RPMI8226 (cell line): ENCODE measurements around the gene CEACAM6.
"Not testable (repeated sequence)": the region's sequence is repeated elsewhere in the genome, so short reads cannot be mapped to it uniquely, and the experiment has no call there.

ENCODE experiments used
- DNase-seq: peaks from one replicate; pipeline ENCODE4 v3.0.0-alpha.2; 2015

The CEACAM6 gene

GRCh38 chr19:41755328-41755913 lies at the start of gene CEACAM6:
Gene CEACAM6 (plus strand): TSS chr19:41755530. CDS start chr19:41755639, 109 bp downstream.
- DNase-seq, result no peak

DNA sequence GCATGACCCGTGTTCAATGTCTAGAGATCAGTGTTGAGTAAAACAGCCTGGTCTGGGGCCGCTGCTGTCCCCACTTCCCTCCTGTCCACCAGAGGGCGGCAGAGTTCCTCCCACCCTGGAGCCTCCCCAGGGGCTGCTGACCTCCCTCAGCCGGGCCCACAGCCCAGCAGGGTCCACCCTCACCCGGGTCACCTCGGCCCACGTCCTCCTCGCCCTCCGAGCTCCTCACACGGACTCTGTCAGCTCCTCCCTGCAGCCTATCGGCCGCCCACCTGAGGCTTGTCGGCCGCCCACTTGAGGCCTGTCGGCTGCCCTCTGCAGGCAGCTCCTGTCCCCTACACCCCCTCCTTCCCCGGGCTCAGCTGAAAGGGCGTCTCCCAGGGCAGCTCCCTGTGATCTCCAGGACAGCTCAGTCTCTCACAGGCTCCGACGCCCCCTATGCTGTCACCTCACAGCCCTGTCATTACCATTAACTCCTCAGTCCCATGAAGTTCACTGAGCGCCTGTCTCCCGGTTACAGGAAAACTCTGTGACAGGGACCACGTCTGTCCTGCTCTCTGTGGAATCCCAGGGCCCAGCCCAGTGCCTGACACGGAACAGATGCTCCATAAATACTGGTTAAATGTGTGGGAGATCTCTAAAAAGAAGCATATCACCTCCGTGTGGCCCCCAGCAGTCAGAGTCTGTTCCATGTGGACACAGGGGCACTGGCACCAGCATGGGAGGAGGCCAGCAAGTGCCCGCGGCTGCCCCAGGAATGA lies 48.4 kb upstream of the CEACAM6 start:
- DNase-seq, result peak; percentile 64

GRCh38 chr19:41707502-41707812 lies 47.9 kb upstream of the CEACAM6 start:
- DNase-seq, result no peak

- no peak for DNase-seq
Measured at GRCh38 chr19:41707871-41708371, 47.4 kb upstream of the CEACAM6 start.

- DNase-seq, result peak; percentile 5
Measured at GRCh38 chr19:41708481-41708880, 46.8 kb upstream of the CEACAM6 start, which contains the start of gene CEACAM5. Gene CEACAM5 (plus strand): TSS chr19:41708626. CDS start chr19:41708732, 106 bp downstream.

- DNase-seq, result not testable (repeated sequence)
Measured at GRCh38 chr19:41709516-41709915, 45.8 kb upstream of the CEACAM6 start.

DNA sequence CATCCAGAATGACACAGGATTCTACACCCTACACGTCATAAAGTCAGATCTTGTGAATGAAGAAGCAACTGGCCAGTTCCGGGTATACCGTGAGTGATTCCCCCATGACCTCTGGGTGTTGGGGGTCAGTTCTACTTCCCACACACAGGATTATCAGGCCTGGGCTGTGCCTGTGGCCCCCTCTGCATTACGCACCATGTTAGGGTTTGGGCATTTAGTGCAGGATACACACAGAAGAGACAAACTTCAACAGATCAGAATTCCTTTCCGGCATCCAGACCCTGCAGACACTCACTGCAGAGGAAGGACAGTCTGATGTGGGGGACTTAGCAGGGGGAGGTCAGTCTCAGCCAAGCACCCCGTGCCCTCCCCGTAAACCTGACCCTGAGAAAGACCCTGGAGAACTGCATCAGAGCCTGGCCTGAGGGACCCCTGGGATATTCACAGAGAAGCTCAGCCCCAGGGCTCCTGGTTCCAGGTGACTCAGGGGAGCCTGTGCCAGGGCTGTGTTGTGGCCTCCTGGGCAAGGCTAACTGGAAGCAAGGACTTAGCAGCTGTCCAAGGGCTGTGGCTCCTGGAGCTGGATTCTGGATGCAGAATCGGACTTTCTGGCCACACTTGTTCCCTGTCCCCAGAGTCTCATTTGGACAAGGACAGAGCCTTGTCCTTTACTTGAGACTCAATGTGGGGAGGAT lies 45.2 kb upstream of the CEACAM6 start:
- DNase-seq, result no peak

DNA sequence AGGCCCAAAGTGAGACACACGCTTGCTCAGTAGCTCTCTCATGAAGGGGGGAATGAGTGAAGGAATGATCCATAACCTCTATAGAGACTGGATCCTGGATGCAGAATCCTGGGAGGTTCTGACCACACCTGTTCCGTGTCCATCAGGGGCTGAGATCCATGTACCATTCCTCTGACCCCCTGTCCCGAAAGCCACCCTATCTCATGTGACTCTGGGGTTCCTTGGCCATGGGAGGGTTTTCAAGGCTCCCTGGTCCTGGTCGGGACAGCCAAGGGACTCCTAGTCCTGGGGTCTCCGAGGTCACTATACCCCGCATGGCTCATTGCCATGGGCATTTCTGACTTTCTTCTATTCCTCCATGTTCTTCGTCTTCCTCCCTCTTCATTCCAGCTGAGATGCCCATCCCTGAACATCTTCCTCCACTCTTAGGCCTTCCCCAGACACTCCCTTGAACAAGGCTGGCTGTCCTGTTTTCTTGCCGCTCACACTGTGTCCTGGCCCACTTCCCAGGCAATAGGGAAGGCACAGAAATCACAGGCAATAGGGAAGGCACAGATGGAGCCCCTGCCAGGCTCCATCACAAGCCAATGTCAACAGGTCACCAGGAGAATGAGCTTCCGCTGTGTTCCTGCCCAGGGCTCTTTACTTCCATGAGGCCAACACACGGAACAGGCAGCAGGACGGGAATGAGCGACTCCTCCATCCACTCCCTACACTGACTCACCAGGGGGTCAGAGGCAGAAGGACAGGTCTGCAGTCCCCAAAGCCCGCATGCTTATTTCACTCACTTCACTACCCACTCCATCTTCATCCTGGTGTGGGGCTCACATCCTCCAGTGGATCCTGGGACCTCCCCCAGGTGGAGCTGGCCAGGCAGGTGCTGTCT lies 43.7 kb upstream of the CEACAM6 start:
- DNase-seq, result no peak

DNA sequence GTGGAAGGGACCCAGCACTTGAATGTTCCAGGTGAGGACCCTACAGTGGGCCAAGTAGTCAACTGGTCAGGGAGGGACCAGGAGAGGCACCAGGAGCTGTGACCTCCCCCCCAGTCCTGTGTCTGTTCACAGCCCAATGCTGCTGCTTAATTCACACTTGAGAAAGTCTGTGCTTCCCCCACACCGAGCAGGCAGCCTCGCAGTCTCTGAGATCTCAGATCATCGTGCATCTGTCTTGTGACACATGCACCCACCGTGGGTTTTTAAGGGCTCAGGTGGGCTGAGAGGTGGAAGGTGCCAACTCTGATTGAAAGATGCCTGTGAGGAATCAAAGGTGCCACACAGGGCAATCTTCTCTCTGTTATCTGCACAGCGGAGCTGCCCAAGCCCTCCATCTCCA lies 40.7 kb upstream of the CEACAM6 start:
- DNase-seq, result no peak

GRCh38 chr19:41718761-41719160 lies 36.6 kb upstream of the CEACAM6 start:
- DNase-seq, result no peak

- no peak for DNase-seq
Measured at GRCh38 chr19:41720103-41720502, 35.2 kb upstream of the CEACAM6 start.

DNA sequence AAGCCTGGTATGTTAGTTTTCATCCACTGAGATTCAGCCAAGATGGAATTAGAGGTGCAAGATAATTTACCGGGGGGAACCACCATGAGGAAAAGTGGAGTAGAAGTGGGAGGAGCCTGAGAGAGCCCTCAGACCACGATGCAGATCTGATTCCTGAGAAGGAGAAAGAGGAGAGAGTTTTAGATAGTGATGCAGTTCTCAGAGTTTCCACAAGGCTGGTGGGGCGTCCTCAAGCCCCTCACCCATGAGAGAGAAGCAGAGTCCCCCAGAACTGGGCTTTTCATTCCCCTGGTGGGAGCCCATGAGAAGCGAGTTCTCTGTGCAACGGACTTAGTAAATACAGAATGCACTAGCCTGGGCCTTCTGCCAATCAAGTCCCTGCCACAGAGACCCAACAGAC lies 28.8 kb upstream of the CEACAM6 start:
- DNase-seq, result no peak

DNA sequence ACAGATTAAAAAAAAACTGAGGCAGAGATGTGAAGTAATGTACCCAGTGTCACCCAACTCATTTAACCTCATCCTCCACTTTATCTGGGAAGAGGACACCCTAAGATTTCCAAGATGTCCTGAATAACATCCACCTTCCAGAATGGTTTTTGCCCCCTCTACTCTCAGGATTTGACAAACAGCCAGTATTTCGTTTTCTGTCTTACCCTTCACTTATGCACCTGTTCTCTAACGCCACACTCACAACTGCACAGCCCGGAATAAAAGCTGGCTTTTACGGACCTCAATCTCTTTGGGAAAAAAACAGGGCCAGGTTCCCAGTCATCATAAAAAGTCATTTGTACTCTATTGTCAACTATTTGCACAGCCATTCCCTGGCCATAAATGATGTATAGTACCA lies 21.2 kb upstream of the CEACAM6 start:
- DNase-seq, result no peak

GRCh38 chr19:41734585-41734984 lies 20.7 kb upstream of the CEACAM6 start:
- DNase-seq, result no peak

DNA sequence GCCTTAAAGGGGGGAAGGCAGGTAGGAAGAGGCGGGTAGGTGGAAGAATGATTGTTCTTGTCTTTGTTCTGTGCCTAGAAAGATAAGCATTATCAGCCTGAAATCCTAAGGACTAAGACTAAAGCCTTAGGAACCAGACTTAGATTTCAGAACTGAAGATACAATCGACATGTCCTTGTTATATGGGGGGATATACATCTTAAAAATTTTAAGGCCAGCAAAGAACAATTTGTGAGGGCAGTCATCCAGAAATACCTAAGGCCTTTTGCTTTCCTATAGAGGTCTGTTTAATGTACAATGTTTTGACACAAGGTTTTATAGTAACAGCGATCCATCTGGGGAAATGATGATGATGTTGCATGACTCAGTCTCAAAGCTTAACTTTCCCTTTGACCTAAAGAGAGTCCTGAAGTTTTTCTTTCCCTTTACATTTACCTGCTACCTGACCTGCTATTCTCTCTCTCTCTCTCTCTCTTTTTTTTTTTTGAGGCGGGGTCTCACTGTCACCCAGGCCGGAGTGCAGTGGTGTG lies 20.2 kb upstream of the CEACAM6 start:
- DNase-seq, result no peak

GRCh38 chr19:41739361-41739760 lies 16.0 kb upstream of the CEACAM6 start:
- DNase-seq, result no peak

- no peak for DNase-seq
Measured at GRCh38 chr19:41740415-41741243, 14.7 kb upstream of the CEACAM6 start.

DNA sequence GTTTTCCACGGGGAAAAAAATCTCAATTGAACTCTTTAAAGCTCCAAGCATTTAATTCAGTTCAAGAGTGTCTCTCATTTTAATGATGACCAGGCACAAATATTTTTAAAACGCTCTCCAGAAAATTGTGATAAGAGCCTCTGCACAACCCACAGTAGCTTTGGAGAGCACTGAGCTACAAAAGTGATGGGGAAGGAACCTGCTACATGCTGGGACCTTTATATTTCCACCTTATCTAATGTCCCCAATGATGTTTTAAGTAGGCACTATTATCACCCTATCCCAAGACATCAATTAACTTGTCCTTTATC lies 14.1 kb upstream of the CEACAM6 start:
- no peak for DNase-seq

- no peak for DNase-seq
Measured at GRCh38 chr19:41744850-41745249, 10.5 kb upstream of the CEACAM6 start.

DNA sequence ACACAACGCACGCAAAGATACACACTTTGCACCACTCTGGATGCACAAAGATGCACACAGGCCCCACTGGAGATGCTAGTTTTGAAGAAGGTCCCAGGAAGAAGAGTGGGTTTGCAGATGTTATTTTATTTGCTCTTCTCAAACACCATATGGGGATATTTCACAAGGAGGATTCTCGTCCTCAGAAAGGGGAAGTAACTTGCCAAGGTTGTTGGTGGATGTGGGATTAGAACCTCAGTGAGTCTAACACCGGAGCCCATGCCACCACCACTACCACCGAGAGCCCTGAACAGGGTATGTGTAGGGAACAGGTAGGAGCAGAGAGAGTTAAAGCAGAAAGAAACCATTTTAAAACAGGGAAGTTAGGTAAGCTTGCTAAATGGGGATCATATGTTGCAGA lies 9.6 kb upstream of the CEACAM6 start:
- DNase-seq, result no peak

DNA sequence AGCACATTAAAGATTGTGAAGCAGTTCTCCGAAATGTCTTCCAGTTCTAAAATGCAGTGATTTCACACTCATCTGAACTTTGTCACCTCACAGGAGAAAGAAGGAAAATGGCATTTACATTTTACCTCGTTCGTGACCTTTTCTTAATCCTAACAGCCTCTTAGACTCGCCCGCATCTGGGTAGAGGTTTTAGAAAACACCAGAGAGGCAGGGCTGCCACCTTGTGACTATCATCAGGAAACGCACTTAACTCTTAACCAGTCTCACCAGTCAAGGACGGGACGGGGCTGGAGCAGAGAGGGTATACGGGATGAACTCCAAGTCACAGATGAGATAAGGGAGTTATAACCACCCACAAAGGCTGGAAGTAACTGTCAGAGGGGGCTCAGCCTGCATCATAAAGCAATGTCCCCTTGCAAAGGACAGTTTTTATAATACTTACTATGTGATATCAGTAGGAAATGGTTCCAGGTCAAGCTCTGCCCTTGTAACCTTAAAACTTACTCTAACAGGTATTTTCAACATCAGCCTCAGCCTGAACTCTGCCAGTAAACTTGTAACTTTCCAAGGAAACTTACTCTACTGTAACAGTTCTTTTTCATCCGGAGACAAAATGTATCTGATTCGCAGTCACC lies 8.6 kb upstream of the CEACAM6 start:
- DNase-seq, result peak; percentile 46
